Smooth muscle cell (in vitro differentiated cells): ENCODE results near the gene DLGAP1. TPM values are rescaled to one million over a fixed set of nuclear protein-coding genes. Genes with fewer than 3 reads are reported as not detected.

Experiments
- DNase-seq: peaks from one replicate; lab custom pipeline; 2025; ENCODE audit not compliant: unreplicated experiment; lab: John Stamatoyannopoulos, UW
- H2AFZ ChIP-seq: fragments of 200-600 bp; sonication (generic); 2 replicates; pipeline ENCODE4 v1.6.0; 2016; ENCODE audit warnings: antibody characterized with exemption, low read depth, mild to moderate bottlenecking
- H3F3A ChIP-seq: fragments of 200-600 bp; sonication (generic); 2 replicates; pipeline ENCODE4 v1.6.0; 2017; ENCODE audit warnings: antibody characterized with exemption, low read depth
- H3K27ac ChIP-seq: fragments of 200-600 bp; sonication (generic); 2 replicates; pipeline ENCODE4 v1.5.1; 2016; ENCODE audit warnings: low read depth, mild to moderate bottlenecking
- H3K27me3 ChIP-seq: fragments of 200-600 bp; sonication (generic); 2 replicates; pipeline ENCODE4 v1.6.1; 2016; ENCODE audit warnings: low read depth, mild to moderate bottlenecking
- H3K36me3 ChIP-seq: fragments of 200-600 bp; sonication (generic); 2 replicates; pipeline ENCODE4 v1.5.1; 2016; ENCODE audit warnings: low read depth
- H3K4me1 ChIP-seq: fragments of 200-600 bp; sonication (generic); 2 replicates; pipeline ENCODE4 v1.5.1; 2016; ENCODE audit warnings: low read depth
- H3K4me2 ChIP-seq: fragments of 200-600 bp; sonication (generic); 2 replicates; pipeline ENCODE4 v1.6.0; 2016; ENCODE audit warnings: mild to moderate bottlenecking
- H3K4me3 ChIP-seq: fragments of 200-600 bp; sonication (generic); 2 replicates; pipeline ENCODE4 v1.5.1; 2016; ENCODE audit warnings: mild to moderate bottlenecking
- H3K79me2 ChIP-seq: fragments of 200-600 bp; sonication (generic); 2 replicates; pipeline ENCODE4 v1.6.0; 2016; ENCODE audit warnings: low read depth, mild to moderate bottlenecking
- H3K9ac ChIP-seq: fragments of 200-600 bp; sonication (generic); 2 replicates; pipeline ENCODE4 v1.6.0; 2016; ENCODE audit warnings: low read depth
- H3K9me3 ChIP-seq: fragments of 200-600 bp; sonication (generic); replicated peaks from 2 replicates; pipeline ENCODE4 v1.5.1; 2016; ENCODE audit warnings: low read depth
- H4K20me1 ChIP-seq: fragments of 200-600 bp; sonication (generic); 2 replicates; pipeline ENCODE4 v1.6.0; 2016; ENCODE audit warnings: low read depth
- CTCF ChIP-seq: fragments of 200-600 bp; sonication (generic); IDR thresholded peaks from 2 replicates; pipeline ENCODE4 v1.5.1; 2017; ENCODE audit warnings: borderline replicate concordance, mild to moderate bottlenecking, antibody characterized with exemption; ENCODE audit not compliant: insufficient read depth, poor library complexity, severe bottlenecking
- WGBS: methylation state at CpG from one replicate; pipeline ENCODE4 v1.1.7; 2016; ENCODE audit warnings: low lambda C conversion rate; 5-methylcytosine and 5-hydroxymethylcytosine counted together
- polyA plus RNA-seq: library from polyadenylated mRNA; unstranded; fragments of >200 nt; fragmentation: Nextera tagmentation; extraction: Ambion mirVana; gene quantifications from 2 replicates; pipeline ENCODE4 v1.2.1, GENCODE V29; 2016
- total RNA-seq: library from RNA; depleted of rRNA; stranded (reverse); fragments of >200 nt; gene quantifications from 2 replicates; pipeline ENCODE4 v1.2.3, GENCODE V29; 2014

DLGAP1 gene
- total and polyA plus RNA-seq, 2 experiments from 2014 or later = 2.6 to 11.3 TPM

DNA sequence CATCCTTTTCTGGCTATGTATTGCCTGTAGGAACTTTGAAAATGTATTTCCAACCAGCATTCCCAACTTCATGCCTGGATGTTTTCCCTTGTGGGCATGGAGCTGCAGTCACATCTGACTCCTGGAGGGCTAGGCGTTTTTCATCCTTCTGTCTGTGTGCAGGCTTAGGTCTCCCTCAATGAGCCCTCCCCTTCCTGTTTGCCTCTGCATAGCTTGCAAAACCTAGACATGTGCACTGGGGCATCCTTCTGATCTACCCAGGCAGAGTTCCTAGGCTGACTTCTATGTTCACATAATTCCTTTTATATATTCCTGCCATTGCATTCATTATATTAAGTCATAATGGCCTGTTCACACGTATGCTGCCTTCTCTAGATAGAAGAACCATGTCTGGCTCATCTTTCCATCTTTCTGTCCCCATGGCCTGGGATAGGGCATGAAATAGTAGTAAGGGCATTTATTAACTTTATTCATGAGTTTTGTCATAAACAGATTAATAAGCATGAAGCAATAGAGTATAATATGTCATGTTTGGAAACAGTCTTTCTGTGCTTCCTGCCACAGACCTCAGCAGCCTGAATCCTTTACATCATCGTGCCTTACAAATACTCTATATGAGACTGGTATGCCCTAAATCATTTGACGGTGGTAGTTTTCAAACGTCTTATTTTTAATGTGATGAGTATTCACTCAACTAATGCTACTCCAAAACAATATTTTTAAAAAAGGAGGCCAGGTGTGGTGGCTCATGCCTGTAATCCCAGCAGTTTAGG lies 809.5 kb downstream of the DLGAP1 start:
- H3K4me1 ChIP-seq = peaks cover 4% of the 10 kb centered on the region
- no peaks in the 10 kb centered on the region for H3K79me2 ChIP-seq
- no peak overlapping the region for H3K4me2 ChIP-seq
- no peak overlapping the region for H2AFZ ChIP-seq
- H4K20me1 ChIP-seq = no peaks in the 10 kb centered on the region
- TF ChIP-seq CTCF = no peak
- H3K27ac ChIP-seq = no peak overlapping the region
- H3F3A ChIP-seq = peaks cover 4% of the 10 kb centered on the region
- H3K9ac ChIP-seq = no peak overlapping the region
- H3K9me3 ChIP-seq = no peaks in the 10 kb centered on the region
- H3K36me3 ChIP-seq = no peaks in the 10 kb centered on the region
- WGBS = 83% methylated on average over 5 of the region's 5 CpGs
- H3K27me3 ChIP-seq = no peaks in the 10 kb centered on the region
- H3K4me3 ChIP-seq = no peak overlapping the region
- DNase-seq = no peak

GRCh38 chr18:3634250-3634939 lies 820.7 kb downstream of the DLGAP1 start:
- DNase-seq = no peak
- no peak for TF ChIP-seq CTCF
- Histone ChIP-seq H3K36me3 (no peaks in the 10 kb centered on the region), H3K4me3 (no peak overlapping the region), H2AFZ (no peak overlapping the region), H3K9me3 (no peaks in the 10 kb centered on the region), H3K4me2 (no peak overlapping the region), H3K4me1 (no peaks in the 10 kb centered on the region), H4K20me1 (no peaks in the 10 kb centered on the region), H3K27me3 (no peaks in the 10 kb centered on the region), H3K79me2 (no peaks in the 10 kb centered on the region), H3K9ac (no peak overlapping the region), H3K27ac (no peak overlapping the region), H3F3A (no peaks in the 10 kb centered on the region)
- WGBS = 97% methylated on average over 3 of the region's 3 CpGs

GRCh38 chr18:3631887-3632286 lies 823.2 kb downstream of the DLGAP1 start:
- DNase-seq = no peak
- Histone ChIP-seq H3K4me1 (no peaks in the 10 kb centered on the region), H3K9ac (no peak overlapping the region), H3K4me2 (no peak overlapping the region), H3K36me3 (no peaks in the 10 kb centered on the region), H4K20me1 (no peaks in the 10 kb centered on the region), H3K9me3 (no peaks in the 10 kb centered on the region), H3K4me3 (no peak overlapping the region), H3F3A (peaks cover 7% of the 10 kb centered on the region), H3K79me2 (no peaks in the 10 kb centered on the region), H3K27me3 (no peaks in the 10 kb centered on the region), H2AFZ (no peak overlapping the region), H3K27ac (no peak overlapping the region)
- 95% methylated on average over 5 of the region's 5 CpGs for WGBS
- no peak for TF ChIP-seq CTCF
